Tibial nerve (tissue), 4 donors: Measurements from ENCODE around the gene RIPK4.

Source experiments
- CTCF ChIP-seq, 5 experiments: fragments of 200-600 bp in 3 of 5; fragments of 450-650 bp in 2 of 5; sonication (generic) in 3 of 5; IDR thresholded peaks; one replicate each; pipeline ENCODE4 v1.5.1; 2016 to 2019; ENCODE audit warnings: antibody characterized with exemption in 5 of 5, mild to moderate bottlenecking in 3 of 5, moderate library complexity in 2 of 5
- EP300 ChIP-seq, 2 donors: sonication (generic); formaldehyde crosslinking; IDR thresholded peaks; one replicate each; pipeline ENCODE4 v1.6.1; 2017; ENCODE audit warnings: antibody characterized with exemption in 2 of 2, mild to moderate bottlenecking in 1 of 2
- POLR2A ChIP-seq, 2 donors: fragments of 450-650 bp; IDR thresholded peaks; one replicate each; pipeline ENCODE4 v1.6.1; 2017; ENCODE audit warnings: antibody characterized with exemption in 2 of 2, mild to moderate bottlenecking in 2 of 2, moderate library complexity in 2 of 2

- no peak for TF ChIP-seq CTCF (IDR thresholded peaks at IDR 0.05)
- no peak for TF ChIP-seq POLR2A (IDR thresholded peaks at IDR 0.05)
- TF ChIP-seq EP300 (IDR thresholded peaks at IDR 0.05), result no peak
These were observed 55.3 kb downstream of the RIPK4 start for GRCh38 chr21:41711416-41712007.
